ENCODE results near the gene EIF4E3.

GRCh38 chr3:71684046-71684756, 41.0 kb downstream of the EIF4E3 start:
- TF ChIP-seq POLR2A (IDR thresholded peaks at IDR 0.05; ENCODE audit: low read depth) = no peak
- no peak for TF ChIP-seq CTCF (IDR thresholded peaks at IDR 0.05)

Measured in esophagus muscularis mucosa (tissue), 3 donors.